ENCODE measurements around the gene SOX6. TPM values are rescaled to one million over a fixed set of nuclear protein-coding genes. Genes with fewer than 3 reads are reported as not detected.

The SOX6 gene
- total RNA-seq, 1 experiment from 2014 or later, result not detected

- no peak overlapping the region for H2BK120ac ChIP-seq (ENCODE audit: low read depth, low read length, poor library complexity, severe bottlenecking)
- H3K4me3 Mint-ChIP-seq, result no peak overlapping the region
- H4K8ac ChIP-seq (replicated peaks; ENCODE audit: insufficient read length, low read depth, low read length), result no peak overlapping the region
- H3K18ac ChIP-seq (ENCODE audit: insufficient read length, low read depth, low read length), result no peak overlapping the region
- no peaks in the 10 kb centered on the region for H4K20me1 ChIP-seq (ENCODE audit: control insufficient read depth, insufficient read depth, insufficient read length)
- H3K23ac ChIP-seq (ENCODE audit: insufficient read length, low read depth, low read length), result no peak overlapping the region
- no peak overlapping the region for H3K4me2 ChIP-seq (ENCODE audit: insufficient read depth, insufficient read length, low read length)
- H3K27ac ChIP-seq (ENCODE audit: insufficient read length, low read depth, low read length), result no peak overlapping the region
- H3K27me3 ChIP-seq (ENCODE audit: insufficient read depth, low read length), result no peaks in the 10 kb centered on the region
- H3K4ac ChIP-seq (ENCODE audit: low read depth, low read length), result no peak overlapping the region
- H4K5ac ChIP-seq (ENCODE audit: insufficient read length, low read depth, low read length), result no peak overlapping the region
- no peaks in the 10 kb centered on the region for H3K36me3 Mint-ChIP-seq (ENCODE audit: insufficient read depth in 1 of 3, low read depth in 3 of 3)
- no peaks in the 10 kb centered on the region for H3K79me1 ChIP-seq (ENCODE audit: insufficient read depth, low read depth, low read length, poor library complexity, severe bottlenecking)
- H3K9me3 Mint-ChIP-seq, result no peaks in the 10 kb centered on the region
- H2BK5ac ChIP-seq (ENCODE audit: insufficient read length, low read length), result no peak overlapping the region
- no peaks in the 10 kb centered on the region for H3K79me2 ChIP-seq (ENCODE audit: insufficient read depth, low read length)
- H3K9me3 ChIP-seq (ENCODE audit: control insufficient read depth, low read depth, low read length), result no peaks in the 10 kb centered on the region
- H2BK15ac ChIP-seq (ENCODE audit: low read depth, low read length), result no peak overlapping the region
- H3K14ac ChIP-seq (ENCODE audit: insufficient read depth, low read length), result no peak overlapping the region
- H3K4me1 ChIP-seq (ENCODE audit: insufficient read depth, low read length), result no peaks in the 10 kb centered on the region
- no peak overlapping the region for H2AFZ ChIP-seq (ENCODE audit: low read length)
- no peak overlapping the region for H2BK12ac ChIP-seq (ENCODE audit: insufficient read length, low read depth, low read length)
- H3K27me3 Mint-ChIP-seq (ENCODE audit: low read depth), result peaks cover 10% of the 10 kb centered on the region
- no peak overlapping the region for H3K9ac ChIP-seq (ENCODE audit: extremely low read depth, insufficient read length, low read length)
- peaks cover 0 to 13% of the 10 kb centered on the region in 2 experiments; a peak in 2 of 4 replicates for H3K4me1 Mint-ChIP-seq
- no peak overlapping the region for H4K91ac ChIP-seq (ENCODE audit: insufficient read length, low read depth, low read length)
- H3K23me2 ChIP-seq (ENCODE audit: insufficient read length, low read depth, low read length, poor library complexity, severe bottlenecking), result no peaks in the 10 kb centered on the region
- no peak for TF ChIP-seq CTCF (conservative IDR thresholded peaks at IDR 0.05)
- H2AK5ac ChIP-seq (ENCODE audit: insufficient read length, low read length), result no peak overlapping the region
- no CpG with 5 or more reads among the region's 1 CpG for WGBS (ENCODE audit: extremely low coverage, insufficient read length, low lambda C conversion rate)
- no peak for DNase-seq
- H2BK20ac ChIP-seq (ENCODE audit: low read depth, low read length, poor library complexity, severe bottlenecking), result no peak overlapping the region
- H3K27ac Mint-ChIP-seq, result no peak overlapping the region; a peak in 1 of 7 replicates
- no peak overlapping the region for H3K56ac ChIP-seq (ENCODE audit: insufficient read length, low read depth, low read length)
- H3T11ph ChIP-seq (ENCODE audit: low read length), result no peak overlapping the region
These were observed 60.8 kb downstream of the SOX6 start for GRCh38 chr11:16295592-16295991.
